Measurements from ENCODE around the gene ORC5.

Gene ORC5

GRCh38 chr7:104089061-104089460 lies 118.8 kb downstream of the ORC5 start:
- TF ChIP-seq TAF1 (IDR thresholded peaks at IDR 0.05; ENCODE audit: borderline replicate concordance, insufficient read depth, low read length): no peak
- TF ChIP-seq, protein P1, sequence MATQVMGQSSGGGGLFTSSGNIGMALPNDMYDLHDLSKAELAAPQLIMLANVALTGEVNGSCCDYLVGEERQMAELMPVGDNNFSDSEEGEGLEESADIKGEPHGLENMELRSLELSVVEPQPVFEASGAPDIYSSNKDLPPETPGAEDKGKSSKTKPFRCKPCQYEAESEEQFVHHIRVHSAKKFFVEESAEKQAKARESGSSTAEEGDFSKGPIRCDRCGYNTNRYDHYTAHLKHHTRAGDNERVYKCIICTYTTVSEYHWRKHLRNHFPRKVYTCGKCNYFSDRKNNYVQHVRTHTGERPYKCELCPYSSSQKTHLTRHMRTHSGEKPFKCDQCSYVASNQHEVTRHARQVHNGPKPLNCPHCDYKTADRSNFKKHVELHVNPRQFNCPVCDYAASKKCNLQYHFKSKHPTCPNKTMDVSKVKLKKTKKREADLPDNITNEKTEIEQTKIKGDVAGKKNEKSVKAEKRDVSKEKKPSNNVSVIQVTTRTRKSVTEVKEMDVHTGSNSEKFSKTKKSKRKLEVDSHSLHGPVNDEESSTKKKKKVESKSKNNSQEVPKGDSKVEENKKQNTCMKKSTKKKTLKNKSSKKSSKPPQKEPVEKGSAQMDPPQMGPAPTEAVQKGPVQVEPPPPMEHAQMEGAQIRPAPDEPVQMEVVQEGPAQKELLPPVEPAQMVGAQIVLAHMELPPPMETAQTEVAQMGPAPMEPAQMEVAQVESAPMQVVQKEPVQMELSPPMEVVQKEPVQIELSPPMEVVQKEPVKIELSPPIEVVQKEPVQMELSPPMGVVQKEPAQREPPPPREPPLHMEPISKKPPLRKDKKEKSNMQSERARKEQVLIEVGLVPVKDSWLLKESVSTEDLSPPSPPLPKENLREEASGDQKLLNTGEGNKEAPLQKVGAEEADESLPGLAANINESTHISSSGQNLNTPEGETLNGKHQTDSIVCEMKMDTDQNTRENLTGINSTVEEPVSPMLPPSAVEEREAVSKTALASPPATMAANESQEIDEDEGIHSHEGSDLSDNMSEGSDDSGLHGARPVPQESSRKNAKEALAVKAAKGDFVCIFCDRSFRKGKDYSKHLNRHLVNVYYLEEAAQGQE (IDR thresholded peaks at IDR 0.05; ENCODE audit: insufficient read depth in 1 of 2, low read depth in 2 of 2, low read length in 2 of 2): no peak
- TF ChIP-seq POLR2AphosphoS5 (IDR thresholded peaks at IDR 0.05; ENCODE audit: low read depth, low read length): no peak
- TF ChIP-seq SIN3A (IDR thresholded peaks at IDR 0.05; ENCODE audit: borderline replicate concordance, insufficient read depth, low read length): no peak
- TF ChIP-seq FOXP2 (optimal IDR thresholded peaks at IDR 0.05; ENCODE audit: borderline replicate concordance, extremely low read depth, extremely low read length, insufficient read depth): no peak

Measured in PFSK-1 (cell line).